Endothelial cell of umbilical vein (primary cell): Measurements from ENCODE around the gene NPY2R.

Source experiments
- CTCF ChIP-seq, 2 donors: IDR thresholded peaks; 1 replicate in 1 of 2; 2 replicates in 1 of 2; pipeline ENCODE4 v1.5.1; 2011; ENCODE audit warnings: low read length in 2 of 2, mild to moderate bottlenecking in 2 of 2, moderate library complexity in 2 of 2, control low read depth in 1 of 2, inconsistent platforms in 1 of 2, low read depth in 1 of 2; ENCODE audit not compliant: insufficient read depth in 1 of 2; ENCODE audit errors: extremely low read depth in 1 of 2
- EZH2 ChIP-seq: IDR thresholded peaks from 2 replicates; pipeline ENCODE4 v1.6.1; 2012; ENCODE audit warnings: borderline replicate concordance, low read depth, mild to moderate bottlenecking, moderate library complexity, low read length, inconsistent platforms; ENCODE audit not compliant: severe bottlenecking
- FOS ChIP-seq: IDR thresholded peaks from 2 replicates; pipeline ENCODE4 v1.6.1; 2011; ENCODE audit warnings: mild to moderate bottlenecking, low read length, moderate library complexity, borderline replicate concordance; ENCODE audit not compliant: insufficient read depth
- GATA2 ChIP-seq: IDR thresholded peaks from 2 replicates; pipeline ENCODE4 v1.7.0; 2011; ENCODE audit warnings: low read depth, mild to moderate bottlenecking, moderate library complexity, mixed read lengths, low read length; ENCODE audit not compliant: insufficient read length, insufficient read depth
- JUN ChIP-seq: IDR thresholded peaks from 2 replicates; pipeline ENCODE4 v1.6.1; 2011; ENCODE audit warnings: borderline replicate concordance, low read depth; ENCODE audit not compliant: insufficient read length, insufficient read depth
- MAX ChIP-seq: IDR thresholded peaks from 2 replicates; pipeline ENCODE4 v1.6.1; 2011; ENCODE audit not compliant: insufficient read depth, insufficient read length
- MYC ChIP-seq: IDR thresholded peaks from one replicate; pipeline ENCODE4 v1.6.1; 2011; ENCODE audit warnings: mild to moderate bottlenecking, low read depth, low read length
- POLR2A ChIP-seq: IDR thresholded peaks from 2 replicates; pipeline ENCODE4 v1.6.1; 2012; ENCODE audit warnings: low read depth, mild to moderate bottlenecking, control low read depth, low read length
- POLR2AphosphoS5 ChIP-seq: IDR thresholded peaks from 2 replicates; pipeline ENCODE4 v1.6.1; 2012; ENCODE audit warnings: low read depth, mild to moderate bottlenecking, control low read depth, low read length, moderate library complexity; ENCODE audit not compliant: insufficient read depth

- TF ChIP-seq CTCF (IDR thresholded peaks at IDR 0.05; ENCODE audit: extremely low read depth in 1 of 2, insufficient read depth in 1 of 2, low read depth in 1 of 2, low read length in 2 of 2) (no peak), POLR2AphosphoS5 (no peak), POLR2A (no peak), MYC (no peak), EZH2 (no peak), MAX (no peak), FOS (no peak), JUN (no peak), GATA2 (no peak)
These were observed 47.1 kb upstream of the NPY2R start for GRCh38 chr4:155161357-155161756.
